ENCODE results near the gene TCEANC.
A peak's percentile ranks its signal among the peaks of the same experiment; 100 is the strongest.
"Not testable (repeated sequence)": the region's sequence is repeated elsewhere in the genome, so short reads cannot be mapped to it uniquely, and the experiment has no call there.

TCEANC gene

DNA sequence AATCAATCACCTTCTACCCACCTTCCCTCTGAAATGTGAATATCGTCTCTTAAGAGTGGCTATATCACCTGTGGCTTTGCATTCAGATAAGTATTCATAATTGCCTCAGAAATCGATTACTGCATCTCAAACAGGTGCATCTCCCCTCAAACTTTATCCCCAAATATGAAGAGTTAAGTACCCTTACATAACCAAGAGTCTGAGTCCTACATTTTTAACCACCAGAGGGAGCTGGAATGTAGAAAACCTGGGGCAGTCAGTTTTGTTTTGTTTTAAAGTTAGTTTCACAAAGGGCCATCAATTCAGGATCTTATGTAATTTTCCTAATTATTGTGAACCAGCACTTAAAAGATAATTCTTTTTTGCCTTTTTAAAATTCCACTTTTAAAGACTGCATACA is 5.7 kb downstream of the TCEANC start:
- peak; percentile 14 for DNase-seq (ENCODE audit: low spot score)

- no peak for DNase-seq (ENCODE audit: low spot score)
Measured at GRCh38 chrX:13659063-13659462, 6.1 kb downstream of the TCEANC start.

DNA sequence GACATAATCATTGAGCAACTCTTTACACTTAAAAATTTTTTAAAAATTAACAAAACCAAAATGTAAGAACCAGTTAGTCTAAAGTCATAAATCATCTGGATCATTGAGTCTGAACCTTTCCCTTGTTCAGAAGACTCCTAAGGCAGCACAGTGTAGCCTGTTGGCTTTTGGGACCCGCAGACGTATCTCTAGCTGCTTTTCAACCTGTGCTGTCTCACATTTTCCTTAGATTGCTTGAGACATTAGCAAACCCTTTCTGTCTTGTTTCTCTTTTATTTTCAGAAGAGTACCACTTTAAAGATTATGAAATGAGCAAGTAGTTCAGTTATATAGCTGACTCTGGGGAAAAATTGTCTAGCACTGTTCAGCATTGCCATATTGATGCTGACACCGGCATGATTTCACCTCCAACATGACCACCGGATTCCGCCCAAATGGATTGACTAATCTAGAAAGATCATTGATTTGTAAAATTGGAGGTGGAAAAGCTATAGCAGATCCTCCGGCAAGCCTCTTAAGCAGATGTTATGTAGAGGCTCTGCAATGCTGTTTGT is 8.9 kb downstream of the TCEANC start:
- no peak for DNase-seq (ENCODE audit: low spot score)

DNA sequence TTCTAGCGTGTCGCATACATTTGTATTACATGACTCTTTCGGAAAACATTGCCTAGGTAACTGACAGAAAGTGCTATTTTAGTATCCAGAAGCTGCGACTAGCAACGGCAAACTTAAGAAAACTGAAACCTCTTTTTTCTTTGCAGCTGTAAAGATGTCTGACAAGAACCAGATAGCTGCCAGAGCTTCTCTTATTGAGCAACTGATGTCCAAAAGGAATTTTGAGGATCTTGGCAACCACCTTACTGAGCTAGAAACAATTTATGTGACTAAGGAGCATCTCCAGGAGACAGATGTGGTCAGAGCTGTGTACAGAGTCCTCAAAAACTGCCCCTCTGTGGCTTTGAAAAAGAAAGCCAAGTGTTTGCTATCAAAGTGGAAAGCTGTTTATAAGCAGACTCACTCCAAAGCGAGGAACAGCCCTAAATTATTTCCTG is 9.4 kb downstream of the TCEANC start:
- no peak for DNase-seq (ENCODE audit: low spot score)

DNA sequence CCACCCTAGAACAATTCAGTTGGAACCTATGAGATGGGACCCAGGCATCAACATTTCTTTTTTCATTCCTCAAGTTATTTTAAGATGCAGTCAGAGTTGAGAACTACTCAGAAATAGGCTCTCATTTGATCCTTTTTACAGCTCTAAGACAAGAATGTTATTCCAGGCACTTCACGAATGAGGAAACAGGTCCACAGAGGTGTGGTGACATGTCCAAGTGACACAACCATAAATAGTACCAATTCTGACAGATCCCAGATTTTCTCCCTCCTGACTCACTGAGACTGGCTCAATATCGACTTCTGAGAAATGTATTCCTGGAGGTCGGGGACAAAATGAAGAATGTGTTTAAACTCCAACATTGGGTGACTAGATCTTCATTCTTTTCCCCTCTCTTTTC is 11.1 kb downstream of the TCEANC start:
- no peak for DNase-seq (ENCODE audit: low spot score)

DNA sequence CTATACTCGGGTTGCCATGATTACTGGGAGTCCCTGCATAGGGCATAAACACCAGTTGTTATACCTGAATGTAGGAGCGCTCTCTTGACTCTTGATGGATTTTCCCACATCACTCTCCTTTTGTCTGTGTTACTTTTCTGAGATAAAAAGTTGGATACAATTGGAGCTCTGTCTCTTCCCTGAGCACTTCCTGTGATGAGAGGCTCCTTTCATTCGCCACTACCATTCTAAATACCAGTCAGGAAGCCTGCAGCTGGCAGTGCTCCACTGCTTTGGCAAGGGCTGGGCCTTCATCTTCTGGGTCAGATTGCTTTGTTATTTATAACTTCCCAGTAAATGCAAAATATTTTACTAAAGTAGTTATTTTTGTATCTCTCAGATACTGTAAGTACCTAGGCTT is 13.9 kb downstream of the TCEANC start:
- no peak for DNase-seq (ENCODE audit: low spot score)

- DNase-seq (ENCODE audit: low spot score) = no peak
Measured at GRCh38 chrX:13667919-13668318, 15.0 kb downstream of the TCEANC start.

- DNase-seq (ENCODE audit: low spot score) = no peak
Measured at GRCh38 chrX:13669246-13669737, 16.4 kb downstream of the TCEANC start.

DNA sequence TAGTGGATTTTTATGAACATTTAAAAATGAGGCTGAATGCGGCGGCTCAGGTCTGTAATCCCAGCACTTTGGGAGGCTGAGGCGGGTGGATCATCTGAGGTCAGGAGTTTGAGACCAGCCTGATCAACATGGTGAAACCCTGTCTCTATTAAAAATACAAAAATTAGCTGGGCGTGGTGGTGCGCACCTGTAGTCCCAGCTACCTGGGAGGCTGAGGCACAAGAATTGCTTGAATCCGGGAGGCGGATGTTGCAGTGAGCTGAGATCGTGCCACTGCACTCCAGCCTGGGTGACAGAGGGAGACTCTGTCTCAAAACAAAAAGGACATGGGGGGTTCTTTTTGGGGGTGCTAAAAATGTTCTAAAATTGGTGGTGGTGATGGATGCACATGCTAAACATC is 16.8 kb downstream of the TCEANC start:
- DNase-seq (ENCODE audit: low spot score) = not testable (repeated sequence)

DNA sequence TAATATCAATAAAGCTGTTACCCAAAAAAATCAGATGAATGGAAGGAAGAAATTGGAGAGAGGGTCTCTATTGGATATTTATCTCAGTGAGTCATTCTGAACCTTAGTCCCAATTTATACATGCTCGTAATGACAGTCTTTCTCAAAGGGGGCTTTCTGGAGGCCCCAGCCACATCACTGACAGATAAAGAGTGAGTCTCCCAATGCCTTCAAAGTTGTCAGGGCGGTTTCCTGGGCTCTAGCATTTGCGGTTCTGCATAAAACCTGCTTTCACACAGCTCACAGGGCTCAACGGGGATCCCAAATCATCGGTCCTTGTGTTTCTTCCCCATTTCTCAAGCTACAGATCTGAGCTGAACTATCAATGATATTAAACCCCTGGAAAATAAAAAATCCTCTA is 17.3 kb downstream of the TCEANC start:
- DNase-seq (ENCODE audit: low spot score) = no peak

DNA sequence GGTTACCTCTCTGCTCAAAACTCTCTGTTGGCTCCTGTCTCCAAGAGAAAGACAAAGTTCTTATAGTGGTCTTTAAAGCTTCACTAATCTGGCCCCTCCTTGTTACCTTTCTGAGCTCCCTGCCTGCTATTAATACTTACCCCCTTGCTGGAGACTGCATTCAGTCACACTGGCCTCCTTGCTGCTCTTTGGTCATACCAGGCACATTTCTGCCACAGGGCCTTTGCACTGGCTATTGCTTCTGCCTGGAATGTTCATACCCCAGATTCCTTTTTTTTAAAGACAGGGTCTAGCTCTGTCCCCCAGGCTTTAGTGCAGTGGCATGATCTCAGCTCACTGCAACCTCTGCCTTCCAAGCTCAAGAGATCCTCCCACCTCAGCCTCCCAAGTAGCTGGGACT is 20.1 kb downstream of the TCEANC start:
- no peak for DNase-seq (ENCODE audit: low spot score)

DNA sequence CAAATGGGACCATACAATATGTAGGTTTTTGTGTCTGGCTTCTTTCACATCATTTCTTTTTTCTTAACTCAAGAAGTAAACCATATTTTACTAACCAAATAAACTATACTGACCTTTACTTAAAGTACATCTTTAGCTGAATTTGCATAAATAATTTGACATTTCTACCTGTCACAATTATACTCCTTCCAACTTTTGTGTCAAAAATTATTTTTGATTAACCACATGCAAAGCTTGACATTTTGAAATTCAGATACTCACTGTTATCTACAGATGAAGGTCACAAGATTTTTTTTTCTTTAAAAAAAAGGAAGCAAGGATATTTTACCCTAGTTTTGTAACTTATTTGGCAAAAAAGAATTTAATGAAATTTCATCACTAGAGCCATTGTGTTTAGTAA is 23.9 kb downstream of the TCEANC start:
- DNase-seq (ENCODE audit: low spot score) = no peak

GRCh38 chrX:13679700-13680099 is 26.8 kb downstream of the TCEANC start:
- DNase-seq (ENCODE audit: low spot score) = not testable (repeated sequence)

- DNase-seq (ENCODE audit: low spot score) = no peak
Measured at GRCh38 chrX:13681595-13681994, 28.7 kb downstream of the TCEANC start.

DNA sequence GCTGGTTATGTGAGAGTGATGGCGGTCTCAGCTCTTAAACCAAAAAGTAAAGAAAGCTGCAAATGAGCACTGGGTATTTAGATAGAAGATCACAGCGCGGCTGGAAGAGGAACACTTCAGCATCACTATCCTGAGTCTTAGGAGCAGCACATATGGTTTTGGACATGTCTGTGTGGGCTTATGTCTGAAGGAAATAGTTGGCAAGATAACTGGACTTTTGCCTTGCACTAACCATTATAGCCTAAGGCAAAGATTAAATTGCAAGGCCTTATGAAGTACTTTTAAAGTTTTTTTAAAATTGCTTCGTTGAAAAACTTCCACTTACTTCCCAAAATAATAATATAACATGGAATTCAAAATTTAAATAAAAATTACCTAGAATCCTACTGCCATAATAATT is 31.4 kb downstream of the TCEANC start:
- no peak for DNase-seq (ENCODE audit: low spot score)

DNA sequence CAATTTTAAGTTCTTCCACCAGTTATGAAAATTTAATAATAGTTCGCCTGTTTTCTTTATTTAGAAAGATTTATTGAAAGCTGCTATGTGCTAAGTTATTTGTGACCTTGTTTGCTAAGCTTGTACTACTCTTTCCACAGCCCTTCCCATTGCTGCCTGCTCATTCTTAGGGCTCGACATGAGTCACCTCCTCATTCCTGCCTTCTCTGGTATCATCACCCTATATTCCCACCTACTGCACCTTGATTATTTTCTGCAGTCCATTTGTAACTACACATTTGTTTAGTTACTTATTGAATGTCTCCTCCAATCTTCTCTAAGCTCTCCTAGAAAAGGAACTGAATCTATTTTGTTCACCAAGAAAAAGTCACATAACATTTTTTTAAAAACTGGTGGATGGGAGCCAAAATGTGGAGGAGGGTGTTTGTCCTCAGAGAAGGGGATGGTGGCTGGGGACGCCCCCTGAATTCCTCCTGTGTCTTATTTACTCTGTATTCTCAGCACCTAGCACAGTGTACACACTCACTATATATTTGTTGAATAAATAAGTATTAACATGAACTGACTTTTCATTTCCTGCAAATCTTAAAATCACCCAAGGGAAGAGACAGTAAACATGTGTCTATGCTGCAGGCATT is 32.3 kb downstream of the TCEANC start:
- no peak for DNase-seq (ENCODE audit: low spot score)

GRCh38 chrX:13687203-13687602 is 34.3 kb downstream of the TCEANC start:
- no peak for DNase-seq (ENCODE audit: low spot score)

- DNase-seq (ENCODE audit: low spot score) = no peak
Measured at GRCh38 chrX:13688384-13688957, 35.5 kb downstream of the TCEANC start.

DNA sequence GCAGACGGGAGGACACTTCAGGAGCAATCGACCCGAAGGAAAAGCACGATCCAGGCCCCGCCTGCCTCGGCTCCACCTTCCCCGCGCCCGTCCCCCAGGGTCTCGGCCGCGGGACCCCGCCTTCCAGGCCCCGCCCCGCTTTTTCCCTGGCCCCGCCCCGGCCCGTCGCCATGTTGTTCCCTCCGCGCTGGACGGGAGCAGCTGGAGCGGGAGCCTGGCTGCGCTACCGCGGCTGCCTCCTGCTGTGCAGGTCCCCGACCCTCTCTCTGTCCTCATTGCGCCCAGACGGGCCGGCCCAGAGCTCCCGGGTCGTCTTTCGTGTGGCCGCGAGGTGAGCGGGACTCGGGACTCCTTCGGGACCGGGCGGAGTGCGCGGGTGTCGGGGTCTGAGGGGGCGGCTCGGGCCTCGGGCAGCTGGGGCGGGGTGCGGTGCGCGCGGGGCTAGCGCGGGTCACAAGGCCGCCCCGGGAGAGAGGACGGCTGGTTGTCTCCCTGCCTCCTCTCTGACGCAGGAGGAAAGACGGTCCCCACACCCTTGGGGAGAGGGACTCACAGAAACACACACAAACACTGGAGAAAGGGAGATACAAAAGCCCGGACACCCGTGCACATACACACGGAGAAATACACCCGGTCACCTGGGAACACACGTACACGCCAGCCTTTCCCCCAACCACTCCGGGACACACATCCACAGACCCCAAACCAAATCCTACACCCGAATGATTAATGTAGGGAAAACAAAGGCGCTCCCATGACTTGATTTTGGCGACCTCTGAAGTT is 36.2 kb downstream of the TCEANC start, which contains the start of gene RAB9A:
RAB9A (plus strand) TSS at position 171 of the 783 bp plus-strand sequence. CDS start 19,619 bp downstream, outside the sequence.
- peak; percentile 80 for DNase-seq (ENCODE audit: low spot score)

- no peak for DNase-seq (ENCODE audit: low spot score)
Measured at GRCh38 chrX:13689741-13690211, 36.8 kb downstream of the TCEANC start.

GRCh38 chrX:13690836-13691235 is 37.9 kb downstream of the TCEANC start:
- no peak for DNase-seq (ENCODE audit: low spot score)

- peak; percentile 31 for DNase-seq (ENCODE audit: low spot score)
Measured at GRCh38 chrX:13691841-13692371, 39.0 kb downstream of the TCEANC start.

Measured in germinal center (tissue), 1 donor.